Measurements from ENCODE around the gene DEPDC1B.
"Not testable (repeated sequence)": the region's sequence is repeated elsewhere in the genome, so short reads cannot be mapped to it uniquely, and the experiment has no call there.

Gene DEPDC1B

GRCh38 chr5:60639544-60639943 lies 60.4 kb downstream of the DEPDC1B start:
- DNase-seq, result no peak

DNA sequence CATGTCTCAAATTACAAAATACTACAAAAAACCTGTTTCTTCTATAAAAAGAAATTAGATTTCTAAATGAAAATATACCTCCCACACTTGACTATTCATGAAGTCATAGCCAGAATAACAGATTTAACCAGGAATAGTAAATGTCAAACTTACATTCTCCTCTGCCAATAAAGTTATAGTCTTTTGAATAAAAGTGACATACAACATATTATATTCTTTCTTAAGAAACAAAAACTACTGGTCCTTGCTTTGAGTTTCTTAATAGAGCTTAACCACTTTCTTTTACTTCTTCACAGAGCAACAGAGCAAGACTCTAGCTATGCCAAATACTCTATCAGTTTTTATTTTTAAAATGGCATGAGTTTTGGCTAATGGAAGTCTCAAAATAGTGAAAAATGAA lies 61.7 kb downstream of the DEPDC1B start:
- no peak for DNase-seq

- no peak for DNase-seq
Measured at GRCh38 chr5:60636644-60637043, 63.3 kb downstream of the DEPDC1B start.

DNA sequence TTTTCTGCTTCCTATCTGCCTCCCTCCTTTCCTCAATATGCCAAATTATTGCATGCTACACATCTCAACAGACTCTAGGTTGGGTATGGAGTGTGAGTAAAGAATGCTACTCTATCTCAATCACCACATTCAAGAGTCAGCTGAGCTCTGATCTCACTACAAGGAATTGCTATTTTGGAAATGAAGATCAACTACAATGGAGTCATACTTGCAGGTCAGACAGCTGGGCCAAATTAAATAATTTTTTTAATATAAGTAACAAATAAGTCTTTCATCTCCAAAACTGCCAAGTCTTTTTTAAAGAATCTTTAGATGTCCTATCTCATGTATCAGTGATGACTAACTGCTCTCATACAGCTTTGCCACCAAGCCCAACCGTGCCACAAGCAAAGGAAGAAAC lies 64.0 kb downstream of the DEPDC1B start:
- DNase-seq, result no peak

- no peak for DNase-seq
Measured at GRCh38 chr5:60634051-60634450, 65.9 kb downstream of the DEPDC1B start.

DNA sequence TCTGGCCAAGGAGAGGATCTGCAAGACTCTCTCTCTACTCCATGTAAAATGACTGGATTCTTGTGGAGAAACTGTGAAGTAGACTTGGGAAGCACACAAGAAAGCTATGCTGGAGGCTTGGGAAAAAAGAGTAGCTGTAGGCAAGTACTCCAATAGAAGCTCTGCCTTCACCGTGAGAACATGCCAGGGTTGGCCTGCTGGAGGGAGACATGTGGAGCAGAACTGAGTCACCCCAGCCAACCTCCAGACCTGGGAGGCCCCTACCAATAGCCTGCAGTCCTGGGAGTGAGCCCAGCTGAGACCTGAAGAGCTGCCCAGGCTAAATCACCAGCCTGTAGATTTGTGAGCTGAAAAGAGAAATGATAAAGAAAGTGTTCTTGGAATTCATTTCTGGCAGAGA lies 66.6 kb downstream of the DEPDC1B start:
- no peak for DNase-seq

DNA sequence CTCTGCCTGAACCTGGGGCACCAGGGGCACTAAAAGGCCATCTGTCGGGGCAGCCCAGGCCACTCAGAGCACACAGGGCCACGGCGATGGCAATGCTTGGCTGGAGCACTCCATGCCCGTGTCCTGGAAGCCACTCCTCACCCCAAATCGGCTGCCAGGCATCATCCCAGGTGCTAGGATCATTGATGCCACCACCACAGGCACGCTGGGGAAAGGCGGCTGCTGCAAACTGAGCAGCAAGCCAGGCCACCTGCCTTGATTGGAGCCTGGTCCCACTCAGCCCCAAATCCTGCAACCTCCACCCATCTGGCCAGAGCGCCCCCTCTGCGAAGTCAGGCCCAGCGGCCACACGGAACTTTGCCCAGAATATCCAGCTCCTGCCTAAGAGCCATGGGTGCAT lies 67.8 kb downstream of the DEPDC1B start:
- DNase-seq, result no peak

- DNase-seq, result no peak
Measured at GRCh38 chr5:60630836-60631235, 69.1 kb downstream of the DEPDC1B start.

DNA sequence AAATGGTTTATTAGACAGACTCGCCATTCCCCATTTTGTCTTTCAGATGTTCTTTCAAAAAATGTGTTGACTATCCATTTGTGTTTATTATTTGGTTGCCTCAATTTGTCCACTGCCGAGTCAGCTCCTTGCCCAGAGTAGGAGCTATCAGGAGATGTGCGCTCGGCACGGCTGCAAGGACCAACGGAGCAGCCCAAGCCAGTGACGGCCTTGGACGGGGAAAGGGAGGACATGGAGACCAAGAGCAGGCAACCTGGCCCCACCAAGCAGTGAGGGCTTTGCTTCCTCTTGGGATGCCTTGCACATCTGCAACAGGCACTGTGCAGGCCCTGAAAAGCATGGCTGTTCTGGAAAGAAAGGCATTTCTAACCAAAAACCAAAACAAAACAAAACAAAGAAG lies 69.8 kb downstream of the DEPDC1B start:
- DNase-seq, result no peak

DNA sequence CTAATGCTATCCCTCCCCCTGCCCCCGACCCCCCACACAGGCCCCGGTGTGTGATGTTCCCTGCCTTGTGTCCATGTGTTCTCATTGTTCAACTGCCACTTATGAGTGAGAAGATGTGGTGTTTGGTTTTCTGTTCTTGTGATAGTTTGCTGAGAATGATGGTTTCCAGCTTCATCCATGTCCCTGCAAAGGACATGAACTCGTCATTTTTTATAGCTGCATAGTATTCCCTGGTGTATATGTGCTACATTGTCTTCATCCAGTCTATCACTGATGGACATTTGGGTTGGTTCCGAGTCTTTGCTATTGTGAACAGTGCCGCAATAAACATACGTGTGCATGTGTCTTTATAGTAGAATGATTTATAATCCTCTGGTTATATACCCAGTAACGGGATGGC lies 75.1 kb downstream of the DEPDC1B start:
- DNase-seq, result not testable (repeated sequence)

- not testable (repeated sequence) for DNase-seq
Measured at GRCh38 chr5:60620752-60621151, 79.2 kb downstream of the DEPDC1B start.

GRCh38 chr5:60613826-60614225 lies 86.1 kb downstream of the DEPDC1B start:
- no peak for DNase-seq

GRCh38 chr5:60611099-60611740 lies 88.7 kb downstream of the DEPDC1B start:
- no peak for DNase-seq

GRCh38 chr5:60604771-60605170 lies 95.2 kb downstream of the DEPDC1B start:
- no peak for DNase-seq

- DNase-seq, result no peak
Measured at GRCh38 chr5:60598424-60598823, 101.5 kb downstream of the DEPDC1B start.

DNA sequence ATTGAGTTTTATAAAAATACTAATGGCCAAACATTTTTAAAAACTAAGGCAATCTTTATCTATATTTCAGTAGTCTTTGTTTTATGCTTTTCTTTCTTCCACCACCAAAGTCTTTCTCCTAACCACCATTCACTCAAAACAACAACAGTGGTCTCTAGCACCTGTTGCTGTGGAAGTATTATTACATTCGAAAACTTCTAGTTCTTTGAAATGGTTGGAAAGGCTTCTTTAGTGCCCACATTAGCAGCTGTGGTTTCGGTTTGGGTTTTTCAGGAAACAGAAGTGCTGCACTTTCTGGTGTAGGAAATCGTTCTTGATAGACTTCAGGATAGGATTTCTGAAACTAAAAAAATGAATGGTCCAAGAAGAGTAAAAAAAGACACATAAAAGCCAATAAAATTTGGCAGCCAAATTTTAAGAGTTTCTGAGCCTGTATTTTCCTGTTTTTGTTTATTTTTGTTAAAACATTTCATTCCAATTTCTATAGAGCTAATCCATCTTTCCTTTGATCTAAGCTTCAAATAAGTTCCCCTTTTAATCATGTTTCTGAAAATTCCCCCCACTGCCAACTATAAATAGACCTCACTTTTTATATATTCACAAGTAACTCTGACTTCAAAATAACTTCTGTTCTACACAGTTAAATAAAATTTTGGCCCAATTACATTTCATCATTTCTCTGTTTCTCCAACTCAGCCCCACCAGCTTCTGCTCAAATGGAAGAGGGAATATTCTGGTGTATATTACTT lies 102.2 kb downstream of the DEPDC1B start:
- no peak for DNase-seq

- no peak for DNase-seq
Measured at GRCh38 chr5:60594715-60595477, 105.1 kb downstream of the DEPDC1B start.

DNA sequence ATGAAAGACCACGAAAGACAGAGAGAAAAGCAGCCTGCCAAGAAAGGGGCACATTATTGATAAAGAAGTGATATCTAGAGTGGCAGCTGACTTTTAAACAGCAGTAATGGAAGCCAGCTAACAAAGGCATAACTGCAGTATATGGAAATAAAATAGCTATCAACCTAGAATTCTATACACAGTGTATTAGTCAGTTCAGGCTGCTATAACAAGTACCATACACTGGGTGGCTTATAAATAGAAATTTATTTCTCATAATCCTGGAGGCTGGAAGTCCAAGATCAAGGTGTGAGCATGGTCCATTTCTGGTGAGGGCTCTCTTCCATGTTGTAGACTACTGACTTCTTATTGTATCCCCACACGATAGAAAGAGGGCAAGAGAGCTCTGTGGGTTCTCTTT lies 109.8 kb downstream of the DEPDC1B start:
- no peak for DNase-seq

- not testable (repeated sequence) for DNase-seq
Measured at GRCh38 chr5:60587312-60587711, 112.7 kb downstream of the DEPDC1B start.

DNA sequence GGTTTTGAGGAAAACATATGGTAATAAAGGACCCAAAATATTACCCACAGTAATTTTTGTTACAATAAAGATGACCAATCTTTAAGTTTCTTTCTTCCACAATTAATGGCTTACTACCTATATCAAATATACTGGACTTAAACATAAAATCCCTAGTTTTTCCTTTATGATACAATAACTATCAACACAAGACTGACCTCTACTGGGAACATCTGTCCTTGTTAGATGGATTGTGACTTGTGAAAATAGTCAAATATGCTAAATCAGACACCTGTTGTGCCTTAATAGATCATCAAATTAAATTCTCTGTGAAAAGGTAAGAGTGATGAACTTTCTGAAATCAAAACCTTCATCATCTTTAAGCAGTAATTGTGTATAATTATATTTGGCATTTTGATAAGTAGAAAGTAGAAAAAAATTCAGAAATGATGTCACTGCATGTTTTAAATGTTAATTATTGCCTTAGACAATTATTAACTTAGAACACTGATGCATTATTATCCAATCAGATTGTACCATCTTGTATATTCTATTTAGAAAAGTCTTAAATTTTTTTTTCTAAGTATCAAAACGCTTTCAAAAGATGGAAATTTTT lies 113.6 kb downstream of the DEPDC1B start:
- DNase-seq, result no peak

DNA sequence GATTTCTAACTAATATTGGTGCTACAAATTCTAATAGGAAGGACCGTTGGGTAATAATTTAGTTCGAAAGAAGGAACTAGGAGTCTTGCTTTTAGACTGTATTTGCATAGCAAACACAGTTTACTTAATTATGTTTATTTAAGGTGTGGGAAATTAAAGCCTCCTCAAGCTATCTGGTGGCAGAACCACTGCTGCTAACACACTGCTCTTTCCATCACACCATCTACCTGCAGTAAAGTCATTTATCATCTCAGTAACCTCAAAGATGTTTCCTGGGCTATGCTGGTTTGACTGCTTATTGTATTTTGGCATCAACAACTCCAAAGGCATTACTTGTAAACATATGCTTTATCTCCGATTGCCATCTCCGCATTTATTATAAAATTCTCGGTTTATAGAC lies 114.3 kb downstream of the DEPDC1B start:
- DNase-seq, result no peak

DNA sequence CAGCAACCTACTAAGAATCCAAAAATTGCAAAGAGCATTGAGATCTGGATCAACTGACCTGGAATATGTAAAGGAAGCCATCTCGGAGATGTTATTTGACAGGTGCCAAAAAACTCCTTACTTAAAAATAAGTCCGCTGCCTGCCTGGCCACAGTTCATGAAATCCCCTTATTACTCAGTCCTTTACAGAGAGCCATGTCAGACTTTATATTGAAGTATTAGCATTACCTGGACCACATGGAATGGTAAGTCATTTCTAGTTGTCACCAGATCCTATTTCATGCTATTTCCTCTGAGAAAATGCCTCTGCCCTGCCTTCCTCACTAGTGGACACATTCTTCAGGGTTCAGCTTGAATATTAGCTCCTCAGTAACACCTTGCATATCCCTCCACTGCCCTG lies 115.7 kb downstream of the DEPDC1B start:
- no peak for DNase-seq

DNA sequence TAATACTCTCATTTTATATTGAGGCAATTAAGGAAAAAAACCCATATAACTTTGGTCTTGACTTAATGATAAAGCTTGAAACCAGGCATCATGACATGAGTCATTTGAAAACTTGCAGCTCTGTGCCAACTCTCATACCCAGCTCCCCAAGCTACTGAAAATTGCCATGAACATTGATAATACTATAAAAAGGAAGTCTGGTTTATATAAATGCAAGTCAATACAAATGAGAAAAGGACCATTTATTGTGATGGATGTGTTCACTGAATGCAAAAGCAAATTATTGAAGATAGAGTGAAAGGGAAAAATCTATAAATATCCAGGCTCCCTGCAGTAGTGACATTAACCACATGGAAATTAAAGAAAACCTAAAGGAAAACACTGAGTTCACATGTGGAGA lies 116.3 kb downstream of the DEPDC1B start:
- no peak for DNase-seq

- DNase-seq, result no peak
Measured at GRCh38 chr5:60578315-60578714, 121.7 kb downstream of the DEPDC1B start.
